OCI-LY3 (cell line): ENCODE data around the gene SLC24A1.

ENCODE experiments used
- EZH2phosphoT487 ChIP-seq: fragments of 200-600 bp; shearing (Covaris generic); IDR thresholded peaks from 2 replicates; pipeline ENCODE4 v1.6.1; 2018; ENCODE audit warnings: antibody characterized with exemption, mixed run types, low read depth
- TF ChIP-seq, protein P1 (sequence below): fragments of 200-600, 300-600 bp; sonication (generic); IDR thresholded peaks from 2 replicates; pipeline ENCODE4 v1.5.1; 2014; ENCODE audit warnings: antibody characterized with exemption, low read length, low read depth

GRCh38 chr15:65598468-65598867 lies 23.3 kb upstream of the SLC24A1 start:
- TF ChIP-seq, protein P1, sequence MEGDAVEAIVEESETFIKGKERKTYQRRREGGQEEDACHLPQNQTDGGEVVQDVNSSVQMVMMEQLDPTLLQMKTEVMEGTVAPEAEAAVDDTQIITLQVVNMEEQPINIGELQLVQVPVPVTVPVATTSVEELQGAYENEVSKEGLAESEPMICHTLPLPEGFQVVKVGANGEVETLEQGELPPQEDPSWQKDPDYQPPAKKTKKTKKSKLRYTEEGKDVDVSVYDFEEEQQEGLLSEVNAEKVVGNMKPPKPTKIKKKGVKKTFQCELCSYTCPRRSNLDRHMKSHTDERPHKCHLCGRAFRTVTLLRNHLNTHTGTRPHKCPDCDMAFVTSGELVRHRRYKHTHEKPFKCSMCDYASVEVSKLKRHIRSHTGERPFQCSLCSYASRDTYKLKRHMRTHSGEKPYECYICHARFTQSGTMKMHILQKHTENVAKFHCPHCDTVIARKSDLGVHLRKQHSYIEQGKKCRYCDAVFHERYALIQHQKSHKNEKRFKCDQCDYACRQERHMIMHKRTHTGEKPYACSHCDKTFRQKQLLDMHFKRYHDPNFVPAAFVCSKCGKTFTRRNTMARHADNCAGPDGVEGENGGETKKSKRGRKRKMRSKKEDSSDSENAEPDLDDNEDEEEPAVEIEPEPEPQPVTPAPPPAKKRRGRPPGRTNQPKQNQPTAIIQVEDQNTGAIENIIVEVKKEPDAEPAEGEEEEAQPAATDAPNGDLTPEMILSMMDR: no peak
- TF ChIP-seq EZH2phosphoT487: no peak
